GM21723 (cell line): ENCODE results near the gene ZSCAN5B.

ENCODE experiments used
- ATAC-seq: cut with Tn5 transposase; IDR thresholded peaks from one replicate; pipeline ENCODE4 v1.9.1; 2021; ENCODE audit warnings: mild to moderate bottlenecking, moderate library complexity; ENCODE audit not compliant: unreplicated experiment

Gene ZSCAN5B

DNA sequence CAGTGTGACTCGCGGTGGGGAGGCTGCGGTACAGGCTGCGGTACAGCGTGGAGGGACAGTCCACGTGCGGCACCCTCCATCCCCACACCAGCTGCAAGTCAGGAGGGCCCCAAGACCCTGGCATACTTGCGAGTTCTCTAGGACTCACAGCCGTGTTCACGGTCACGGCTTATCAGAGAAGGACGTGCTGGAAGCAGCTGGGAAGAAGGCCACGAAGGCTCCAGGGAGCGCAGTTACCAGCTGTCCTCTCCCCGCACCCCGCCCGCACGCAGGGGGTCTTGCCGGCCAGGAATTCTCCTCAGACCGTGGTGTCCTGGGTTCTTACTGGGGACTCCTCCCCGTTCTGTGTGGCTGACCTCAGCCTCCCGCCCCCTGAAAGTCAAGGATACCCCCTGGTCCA, 50.3 kb downstream of the ZSCAN5B start:
- no peak for ATAC-seq

DNA sequence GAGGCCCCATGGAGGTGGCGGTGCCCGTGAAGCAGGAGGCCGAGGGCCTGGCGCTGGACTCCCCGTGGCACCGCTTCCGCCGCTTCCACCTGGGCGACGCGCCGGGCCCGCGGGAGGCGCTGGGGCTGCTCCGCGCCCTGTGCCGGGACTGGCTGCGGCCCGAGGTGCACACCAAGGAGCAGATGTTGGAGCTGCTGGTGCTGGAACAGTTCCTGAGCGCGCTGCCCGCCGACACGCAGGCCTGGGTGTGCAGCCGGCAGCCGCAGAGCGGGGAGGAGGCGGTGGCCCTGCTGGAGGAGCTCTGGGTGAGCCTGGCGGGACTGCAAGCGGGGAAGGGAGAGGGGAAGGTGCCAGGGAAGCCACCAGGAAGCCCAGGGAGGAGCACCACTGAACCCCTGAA, 50.7 kb downstream of the ZSCAN5B start:
- ATAC-seq: no peak

DNA sequence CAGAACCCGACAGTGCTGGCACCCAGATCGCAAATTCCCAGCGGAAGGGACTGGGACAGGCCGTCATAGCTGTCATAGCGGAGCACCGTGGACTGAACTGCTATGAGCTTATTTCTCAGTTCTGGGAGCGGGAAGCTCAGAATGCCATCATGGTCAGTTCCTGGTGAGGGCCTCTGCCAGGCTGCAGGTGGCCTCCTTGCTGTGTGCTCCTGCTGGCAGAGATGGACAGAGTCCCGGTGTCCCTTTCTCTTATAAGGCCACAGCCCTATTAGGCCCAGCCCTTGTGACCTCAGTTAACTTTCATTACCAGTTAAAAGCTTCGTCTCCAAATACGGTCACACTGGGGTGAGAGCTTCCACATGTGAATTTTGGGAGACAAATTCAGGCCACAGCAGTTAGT, 51.9 kb downstream of the ZSCAN5B start:
- no peak for ATAC-seq

DNA sequence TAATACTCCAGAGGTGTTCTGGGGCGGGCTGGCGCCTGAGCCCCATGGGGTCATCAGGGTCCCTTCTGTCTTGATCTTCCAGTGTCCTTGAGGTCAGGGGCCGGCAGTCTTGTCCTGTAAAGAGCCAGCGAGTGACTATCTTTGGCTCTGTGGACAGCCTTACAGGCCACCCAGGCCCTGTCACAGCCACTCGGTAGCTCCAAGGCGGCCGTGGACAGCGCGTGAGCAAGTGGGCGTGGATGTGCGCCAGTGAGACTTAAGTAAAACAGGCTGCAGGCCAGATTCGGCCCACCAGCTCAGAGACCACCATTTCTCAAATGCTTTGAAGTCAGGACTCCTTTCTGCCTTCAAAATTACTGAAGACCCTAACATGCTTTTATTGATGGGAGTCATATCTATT, 52.8 kb downstream of the ZSCAN5B start:
- ATAC-seq: no peak

DNA sequence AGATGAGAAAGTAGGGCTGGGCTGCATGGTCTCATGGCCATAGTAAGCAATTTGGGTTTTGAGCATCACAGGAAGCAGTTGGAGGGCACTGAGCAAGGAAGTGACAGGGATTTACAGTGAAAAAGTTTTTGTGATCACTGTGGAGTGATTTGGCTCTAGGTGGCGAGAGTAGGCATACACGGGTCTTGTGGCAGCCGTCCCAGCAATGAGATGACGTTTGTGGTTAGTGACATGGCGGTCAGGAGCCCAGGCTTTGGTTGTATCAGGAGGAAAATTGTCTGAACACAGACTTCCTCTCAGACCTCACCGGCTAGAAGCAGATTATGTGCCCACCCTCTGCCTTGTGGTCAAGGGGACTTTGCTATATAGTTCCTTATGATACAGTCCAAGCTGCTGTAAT, 53.2 kb downstream of the ZSCAN5B start:
- no peak for ATAC-seq

DNA sequence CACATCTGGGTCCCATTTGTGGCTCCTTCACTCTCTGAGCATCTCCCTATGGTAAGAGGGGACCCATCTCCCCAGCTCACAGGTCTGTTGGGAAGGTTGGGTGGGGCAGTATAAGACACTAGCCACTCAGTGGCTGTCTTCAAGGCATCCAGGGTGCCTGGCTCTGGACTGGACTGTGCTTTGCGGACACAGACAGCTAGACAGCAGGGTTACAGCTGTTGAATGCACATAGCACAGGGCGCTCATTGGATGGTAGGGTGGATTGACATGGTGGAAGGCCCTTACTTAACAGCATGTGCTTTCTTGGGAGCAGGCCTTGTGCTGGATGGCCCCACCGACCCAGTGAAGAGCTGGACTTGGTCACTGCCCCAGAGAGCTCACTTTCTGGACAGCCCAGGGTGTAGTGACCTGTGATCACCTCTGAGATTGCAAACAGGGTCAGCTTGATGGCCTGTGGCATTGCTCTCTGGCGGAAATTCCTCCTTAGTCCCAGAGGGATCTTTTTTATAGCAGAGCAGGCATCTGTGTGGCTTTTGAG, 54.6 kb downstream of the ZSCAN5B start:
- ATAC-seq: no peak

DNA sequence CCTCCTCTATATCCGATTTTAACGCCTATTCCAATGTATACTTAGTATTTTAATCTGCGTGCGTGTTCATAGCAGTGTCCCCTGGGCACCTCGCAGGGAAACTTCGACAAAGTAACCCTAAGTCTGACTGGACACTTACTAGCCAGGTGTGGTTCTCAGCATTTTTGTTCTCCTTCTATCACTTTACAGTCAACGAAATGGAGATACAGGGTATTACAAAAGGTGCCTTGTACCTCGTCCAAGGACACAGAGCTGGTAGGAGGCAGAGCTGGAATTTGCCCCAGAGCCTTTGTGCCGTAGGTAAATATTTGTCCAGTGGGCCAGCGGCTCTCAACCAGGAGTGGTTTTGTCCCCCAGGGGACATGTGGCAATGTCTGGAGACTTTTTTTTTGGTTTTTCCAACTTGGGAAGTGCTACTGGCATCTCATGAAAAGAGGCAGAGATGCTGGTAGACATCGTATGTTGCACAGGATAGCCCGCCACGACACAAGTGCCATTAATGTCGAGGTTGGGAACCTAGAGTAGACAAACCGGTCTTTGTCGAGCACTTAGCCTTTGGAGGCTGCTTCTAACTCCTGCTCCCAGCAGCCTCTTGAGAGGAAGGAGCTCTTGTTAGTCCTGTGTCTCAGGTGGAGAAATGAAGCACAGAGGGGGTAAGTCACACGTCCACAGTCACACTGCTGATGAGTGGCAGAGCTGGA, 55.3 kb downstream of the ZSCAN5B start:
- no peak for ATAC-seq

DNA sequence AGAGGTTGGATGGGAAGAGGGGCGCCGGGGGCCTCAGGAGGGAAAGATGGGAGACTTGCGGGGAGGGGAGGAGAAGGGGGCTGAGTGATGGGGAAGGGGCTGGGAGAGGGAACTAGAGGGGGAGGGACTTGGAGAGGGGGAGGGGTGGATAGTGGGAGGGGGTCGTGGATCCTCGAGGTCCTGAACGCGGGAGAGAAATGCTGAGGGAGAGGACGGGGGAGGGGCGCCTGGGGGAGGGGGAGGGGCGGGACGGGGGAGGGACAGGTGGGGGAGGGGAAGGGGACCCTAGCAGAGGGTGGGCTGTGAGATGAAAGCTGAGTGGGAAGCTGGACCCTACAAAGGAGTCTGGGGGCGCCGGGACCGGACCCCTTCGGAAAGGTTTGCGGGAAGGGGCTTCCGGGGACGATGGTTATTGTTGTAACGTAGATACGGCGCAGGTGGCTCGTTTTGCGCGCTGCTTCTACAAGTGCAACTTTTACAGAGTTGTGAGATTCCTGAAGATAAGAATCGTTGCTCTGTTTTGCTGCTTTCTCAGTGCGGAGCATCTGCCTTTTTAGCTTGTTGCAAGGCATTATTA, 56.1 kb downstream of the ZSCAN5B start:
- ATAC-seq: no peak

DNA sequence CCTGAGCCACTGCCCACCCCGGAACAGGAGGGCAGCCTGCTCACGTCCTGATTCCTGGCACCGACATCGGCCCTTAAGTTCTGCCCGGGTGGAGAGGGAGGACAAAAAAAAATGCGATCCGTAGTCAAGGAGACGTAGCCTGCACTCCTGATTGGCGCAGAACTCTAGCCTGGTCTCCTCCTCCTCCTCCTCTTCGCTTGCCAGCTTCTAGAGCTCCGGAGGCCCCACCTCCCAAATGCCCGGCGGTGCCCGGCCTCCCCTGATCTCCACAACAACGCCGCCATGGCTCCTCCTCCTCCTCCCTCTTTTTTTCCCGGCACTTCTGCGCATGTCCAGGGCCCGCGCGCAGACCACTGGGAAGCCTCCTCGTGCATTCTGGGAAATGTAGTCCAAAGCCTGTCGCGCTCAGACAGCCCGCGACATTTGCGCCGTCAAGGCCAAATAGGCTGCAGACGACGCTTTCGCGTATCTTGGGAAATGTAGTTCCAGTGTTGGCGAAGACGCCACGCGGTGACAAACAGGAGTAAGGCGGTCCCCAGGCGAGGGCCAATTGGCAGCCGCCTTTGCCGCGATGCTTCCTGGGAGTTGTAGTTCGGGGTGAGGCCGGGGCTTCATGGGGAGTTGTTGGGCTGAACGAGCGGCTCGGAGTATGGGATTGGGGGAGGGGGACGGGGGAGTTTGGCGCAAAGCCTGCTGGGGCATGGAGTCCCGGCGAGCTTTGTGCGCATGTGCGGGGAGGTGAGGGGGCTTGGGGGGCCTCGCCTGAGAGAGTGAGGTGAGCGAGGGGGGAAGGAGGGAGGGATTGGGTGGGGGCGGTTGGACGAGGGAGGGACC, 56.8 kb downstream of the ZSCAN5B start, which contains the start of gene ZNF444:
TSS of gene ZNF444 (plus strand) at position 705 of the 834 bp plus-strand sequence. CDS start 5,625 bp downstream, outside the sequence.
- peak; percentile 86 for ATAC-seq

DNA sequence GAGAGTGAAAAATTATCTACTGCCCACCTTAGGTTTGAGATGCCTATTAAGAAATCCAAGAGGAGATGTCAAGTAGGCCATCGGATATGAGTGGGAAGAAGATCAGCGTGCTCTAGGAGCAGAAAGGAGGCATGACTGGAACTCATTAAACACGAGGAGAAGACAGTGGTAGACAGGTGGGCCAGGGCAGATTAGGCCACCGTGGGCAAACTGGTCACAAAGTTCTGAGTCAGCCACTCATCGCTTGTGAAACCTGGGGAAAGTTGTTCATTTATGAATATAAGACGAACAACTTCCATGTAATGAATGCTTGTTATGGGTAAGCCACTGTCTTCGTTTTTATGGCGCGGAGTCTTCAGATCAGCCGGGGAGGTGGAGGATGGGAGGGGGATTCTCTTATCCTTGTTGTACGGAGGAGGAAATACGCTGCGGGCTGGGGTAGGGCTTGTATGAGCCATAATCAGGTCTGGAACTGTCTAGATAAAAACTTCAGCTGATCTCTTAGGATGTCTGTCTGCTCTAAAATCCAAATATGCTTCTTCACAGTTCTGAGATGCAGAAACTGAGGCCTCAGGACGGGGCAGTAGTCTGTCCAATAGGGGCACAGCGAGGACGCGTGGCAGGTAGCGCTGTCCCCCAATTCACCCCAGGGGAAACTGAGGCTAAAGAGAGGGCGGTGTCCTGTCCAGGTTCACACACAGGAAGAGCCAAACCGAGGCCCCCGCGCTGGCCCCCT, 57.6 kb downstream of the ZSCAN5B start:
- no peak for ATAC-seq
